ENCODE results near the gene BLVRB.
"Not testable (repeated sequence)": the region's sequence is repeated elsewhere in the genome, so short reads cannot be mapped to it uniquely, and the experiment has no call there.

- TF ChIP-seq CTCF, EZH2, EZH2phosphoT487 (IDR thresholded peaks at IDR 0.05): not testable (repeated sequence)
These were observed 10.5 kb upstream of the BLVRB start for GRCh38 chr19:40475878-40476644.

All from neural progenitor cell (in vitro differentiated cells).